NCI-H187 (cell line): ENCODE measurements around the gene MRM2.

ENCODE experiments used
- DNase-seq, 2 experiments: peaks; one replicate each; lab custom pipeline; 2025; lab: John Stamatoyannopoulos, UW

MRM2 gene

DNA sequence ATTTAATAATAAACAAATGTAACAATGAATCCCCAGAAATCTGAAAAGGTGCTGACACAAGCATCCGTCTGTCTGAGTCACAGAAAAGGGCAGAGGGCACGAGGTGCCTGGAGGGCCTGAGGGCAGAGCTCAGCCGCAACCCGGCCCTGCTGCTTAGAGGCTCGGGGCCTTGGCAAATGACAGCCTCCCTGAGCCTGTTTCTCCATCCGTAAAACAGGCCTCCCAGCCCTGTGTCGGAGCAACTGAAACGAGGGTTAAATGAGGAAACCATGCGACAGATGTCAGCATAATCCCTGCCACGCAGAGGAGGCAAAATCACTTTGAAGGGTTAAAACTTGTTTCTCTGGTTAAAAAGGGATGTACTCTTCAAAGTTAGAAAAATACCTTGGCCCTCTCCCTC lies 24.9 kb upstream of the MRM2 start:
- no peak for DNase-seq

DNA sequence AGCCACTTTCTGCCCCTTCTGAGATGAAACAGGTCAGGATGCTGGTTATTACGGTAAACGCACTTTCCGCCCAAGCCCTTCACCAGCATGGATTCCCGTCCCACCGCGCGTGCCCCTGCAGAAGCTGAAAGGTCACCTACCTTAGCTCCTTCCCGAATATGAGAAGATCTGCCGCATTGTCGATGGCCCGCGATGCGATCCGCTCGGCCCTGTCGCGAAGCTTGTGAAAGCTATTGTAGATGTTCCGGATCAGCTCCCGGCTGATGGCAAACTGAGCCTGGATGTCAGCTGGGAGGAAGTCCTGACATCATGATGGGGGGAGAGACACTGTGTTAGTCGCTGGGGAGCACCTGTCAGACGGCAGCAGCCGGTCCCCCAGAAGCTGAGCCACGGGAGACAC lies 22.2 kb upstream of the MRM2 start:
- DNase-seq: no peak

DNA sequence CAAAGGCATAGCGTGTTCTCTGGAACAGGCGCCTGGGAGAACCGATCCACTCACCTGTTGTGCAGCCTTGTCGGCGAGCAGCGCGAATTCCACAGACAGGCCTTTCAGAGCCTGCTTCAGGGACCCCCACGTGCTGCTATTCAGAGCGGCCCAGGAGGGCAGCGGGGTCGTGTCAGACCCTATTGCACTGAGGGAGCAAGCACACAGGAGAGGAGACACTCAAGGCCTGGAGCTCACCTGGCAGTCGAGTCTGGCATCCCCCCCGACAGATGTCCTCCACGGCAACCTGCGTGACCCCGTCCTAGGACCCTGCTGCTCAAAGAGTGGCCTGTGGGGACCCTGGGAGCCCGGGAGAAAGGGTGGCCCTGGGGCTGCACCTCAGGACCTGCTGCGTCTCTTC lies 21.2 kb upstream of the MRM2 start:
- no peak for DNase-seq

DNA sequence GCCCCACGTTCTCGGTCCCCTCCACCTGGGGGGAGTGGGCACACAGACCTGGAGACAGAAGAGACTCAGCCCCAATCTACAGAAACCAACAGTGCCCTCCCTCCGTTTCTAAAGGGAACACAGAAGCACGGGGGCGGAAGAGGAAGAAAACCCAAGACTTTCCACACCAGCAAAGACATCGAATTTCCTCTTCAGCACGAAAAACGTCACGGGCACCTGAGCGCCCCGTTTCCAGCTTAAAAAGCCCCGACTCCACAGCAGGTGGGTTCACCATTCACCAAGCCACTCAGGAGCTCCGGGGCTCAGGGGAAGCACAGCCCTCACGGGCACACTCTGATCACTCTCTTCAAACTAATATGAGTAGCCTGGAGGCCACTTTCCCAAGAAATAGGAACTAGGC lies 19.6 kb upstream of the MRM2 start:
- no peak for DNase-seq

DNA sequence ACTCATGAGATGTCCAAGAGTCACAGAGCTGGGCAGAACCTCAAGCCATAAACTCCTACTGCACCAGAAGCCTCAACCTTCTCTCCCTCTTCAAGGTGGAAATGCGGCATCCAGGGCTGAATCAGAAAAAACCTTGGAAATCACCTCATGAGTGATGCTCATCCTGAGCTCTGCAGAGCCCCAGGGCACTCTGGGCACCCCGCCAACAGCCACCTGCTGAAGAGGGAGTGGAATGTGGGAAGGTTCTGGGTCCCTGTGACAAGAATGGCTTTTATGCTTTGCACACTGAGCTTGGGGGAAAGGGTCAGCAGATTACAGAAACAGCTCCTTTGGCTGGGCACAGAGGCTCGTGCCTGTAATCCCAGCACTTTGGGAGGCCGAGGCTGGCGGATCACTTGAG lies 18.8 kb upstream of the MRM2 start:
- no peak for DNase-seq

GRCh38 chr7:2259480-2259879 lies 17.5 kb upstream of the MRM2 start:
- DNase-seq: no peak

GRCh38 chr7:2258661-2259365 lies 16.8 kb upstream of the MRM2 start:
- DNase-seq: no peak

DNA sequence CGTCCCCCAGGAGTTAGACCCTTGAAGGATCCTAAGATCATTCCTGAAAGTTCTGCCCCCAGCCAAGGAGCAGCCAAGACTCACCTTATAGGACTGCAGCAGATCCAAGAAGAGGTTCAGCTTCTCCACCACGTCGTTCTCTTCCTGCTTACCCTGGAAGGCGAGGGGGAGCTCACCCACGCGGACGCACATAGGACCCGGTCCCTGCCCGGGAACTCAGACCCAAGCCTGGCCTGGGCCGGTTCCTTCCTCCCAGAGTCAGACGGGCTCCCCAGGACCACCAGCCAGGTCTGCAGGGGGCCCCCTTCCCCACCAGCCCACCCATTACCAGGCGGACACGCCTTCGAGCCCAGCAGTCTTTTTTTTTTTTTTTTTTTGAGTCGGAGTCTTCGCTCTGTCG lies 15.6 kb upstream of the MRM2 start:
- no peak for DNase-seq

DNA sequence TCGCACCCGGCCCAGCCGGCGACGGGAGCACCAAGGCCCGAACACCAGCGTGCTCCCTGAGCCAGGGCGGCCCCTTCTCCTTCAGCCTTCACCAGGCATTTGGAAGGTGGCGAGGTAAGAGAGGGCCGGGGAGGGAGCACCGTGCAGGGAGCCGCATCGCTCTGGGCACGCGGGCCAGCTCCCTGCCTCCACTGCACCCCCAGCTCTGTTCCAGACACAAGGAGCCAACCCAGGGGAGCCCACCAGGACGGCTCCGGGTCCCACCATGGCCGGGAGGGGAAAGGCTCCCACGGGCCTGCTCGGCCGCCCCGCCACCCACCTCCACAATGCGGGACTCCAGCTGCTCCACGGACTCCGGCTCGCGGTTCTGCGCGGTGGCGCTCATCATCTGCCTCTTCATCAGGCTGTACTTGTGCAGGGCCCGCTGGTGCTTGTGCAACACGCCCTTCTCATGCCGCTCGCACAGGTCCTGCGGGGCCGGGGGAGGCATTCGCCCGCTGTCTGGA lies 15.1 kb upstream of the MRM2 start:
- no peak for DNase-seq

GRCh38 chr7:2256306-2257045 lies 14.5 kb upstream of the MRM2 start:
- no peak for DNase-seq

DNA sequence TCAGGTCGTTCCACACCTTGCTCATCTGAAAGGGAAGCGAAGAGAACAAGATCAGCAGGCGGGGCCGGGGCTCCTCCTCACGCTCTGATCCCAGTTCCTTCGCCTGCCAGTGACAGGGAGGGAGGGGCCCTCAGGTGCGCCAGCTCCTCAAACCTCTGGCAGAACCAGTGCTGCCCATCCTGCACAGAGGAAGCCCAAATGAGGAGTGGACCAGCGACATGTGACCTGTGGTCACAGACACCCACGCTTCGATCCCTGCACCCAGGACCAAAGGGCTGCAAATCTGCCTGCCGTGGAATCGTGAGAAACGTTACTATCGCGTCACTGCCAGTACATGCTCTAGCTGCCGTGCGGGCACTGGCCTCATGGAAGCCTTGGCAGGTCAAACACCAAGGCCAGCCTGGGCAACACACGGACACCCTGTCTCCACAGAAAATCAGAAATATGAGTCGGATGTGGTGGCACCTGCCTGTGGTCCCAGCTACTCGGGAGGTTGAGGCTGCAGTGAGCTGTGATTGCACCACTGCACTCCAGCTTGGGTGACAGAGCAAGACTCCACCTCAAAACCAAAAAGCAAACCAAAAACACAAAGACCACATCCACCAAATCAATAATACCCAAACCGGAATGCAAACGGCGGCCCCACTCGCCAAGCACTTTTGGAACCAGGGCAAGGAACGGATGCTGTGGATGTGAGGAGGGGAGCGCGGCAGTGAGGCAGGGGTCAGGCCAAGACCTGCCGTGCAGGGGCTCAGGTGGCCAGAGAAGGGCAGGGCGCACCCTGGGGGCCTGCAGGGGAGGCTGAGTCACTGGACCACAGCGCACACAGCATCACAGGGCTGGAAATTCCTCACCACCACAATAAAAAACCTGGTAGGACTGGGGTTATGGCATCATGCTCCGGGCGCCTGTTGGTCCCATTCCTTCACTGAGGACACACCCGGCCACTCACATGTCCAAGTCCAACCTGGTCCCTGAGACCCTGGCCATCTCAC lies 13.4 kb upstream of the MRM2 start:
- DNase-seq: no peak

DNA sequence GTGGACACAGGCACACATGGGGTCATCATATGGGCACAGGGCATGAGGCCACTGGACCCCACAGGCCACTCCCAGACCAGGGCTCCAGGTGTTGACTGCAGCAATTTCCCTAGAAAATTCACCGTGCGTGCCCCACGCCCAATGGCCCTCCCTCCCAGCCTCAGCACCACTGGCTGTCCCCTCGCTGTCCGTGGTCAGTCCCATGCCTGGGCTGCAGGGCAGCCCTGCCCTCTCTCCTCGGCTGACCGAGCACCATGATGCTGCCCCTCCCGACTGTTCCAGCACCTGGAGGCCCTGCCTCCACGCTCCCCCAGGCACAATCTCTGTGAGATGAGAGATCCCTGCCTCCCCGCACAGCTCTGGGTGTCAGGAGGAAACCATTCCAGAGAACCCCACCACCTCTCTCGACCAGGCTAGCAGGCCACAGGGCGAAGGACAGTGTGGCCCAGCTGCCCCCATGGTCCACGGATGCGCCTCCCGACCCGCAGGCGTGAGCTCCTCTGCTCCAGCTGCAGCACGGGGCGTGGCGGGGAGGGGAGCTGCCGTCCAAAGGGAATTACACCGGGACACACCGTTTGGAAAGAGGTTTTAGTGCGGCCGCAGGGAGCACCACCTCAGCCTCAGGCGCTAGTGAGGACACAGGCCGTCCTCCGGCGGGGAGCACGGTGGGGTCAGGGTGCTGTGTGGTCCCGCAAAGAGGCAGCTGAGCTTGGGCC lies 12.6 kb upstream of the MRM2 start:
- no peak for DNase-seq

GRCh38 chr7:2253525-2254244 lies 11.7 kb upstream of the MRM2 start:
- no peak for DNase-seq

- DNase-seq: no peak
Measured at GRCh38 chr7:2253021-2253420, 11.0 kb upstream of the MRM2 start.

- no peak for DNase-seq
Measured at GRCh38 chr7:2251841-2252771, 10.1 kb upstream of the MRM2 start.

DNA sequence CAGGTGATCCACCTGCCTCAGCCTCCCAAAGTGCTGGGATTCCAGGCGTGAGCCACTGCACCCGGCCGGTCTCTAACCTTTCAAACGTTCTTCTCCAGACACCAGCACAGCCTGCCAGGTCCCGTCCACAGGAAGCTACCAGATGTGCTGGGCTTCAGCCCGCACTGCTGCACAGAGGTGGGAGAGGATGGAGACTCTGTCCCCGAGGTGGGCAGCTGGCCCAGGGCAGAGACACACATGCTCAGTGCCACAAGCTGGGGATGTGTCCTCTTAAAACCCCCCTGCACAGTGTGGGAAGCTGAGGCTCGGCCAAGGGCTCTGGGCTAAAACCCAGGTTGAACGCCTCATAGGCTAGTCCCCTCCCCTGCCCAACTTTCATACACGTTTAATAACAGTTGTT lies 9.4 kb upstream of the MRM2 start:
- no peak for DNase-seq

DNA sequence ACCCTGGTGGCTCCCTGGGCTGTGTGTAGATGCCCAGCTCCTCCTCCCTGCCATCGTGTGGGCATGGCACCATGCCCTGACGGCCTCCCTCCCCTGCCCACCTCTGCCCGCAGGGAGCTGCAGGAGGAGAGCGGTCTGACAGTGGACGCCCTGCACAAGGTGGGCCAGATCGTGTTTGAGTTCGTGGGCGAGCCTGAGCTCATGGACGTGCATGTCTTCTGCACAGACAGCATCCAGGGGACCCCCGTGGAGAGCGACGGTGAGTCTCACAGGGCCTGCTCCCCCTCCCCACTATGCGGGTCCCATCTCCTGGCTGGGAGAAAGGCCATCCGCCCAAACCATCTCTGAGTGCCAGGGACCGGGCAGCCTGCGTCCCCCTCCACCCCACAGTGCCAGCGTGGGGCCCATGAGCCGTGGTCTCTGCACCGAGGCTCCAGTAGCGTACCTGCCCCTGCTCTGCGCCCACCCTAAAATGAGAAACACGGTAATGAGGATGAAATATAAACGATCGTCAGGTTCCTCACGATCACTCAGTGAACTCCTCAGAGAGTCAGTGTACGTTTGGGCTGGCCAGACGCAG lies 7.8 kb upstream of the MRM2 start:
- DNase-seq: no peak

DNA sequence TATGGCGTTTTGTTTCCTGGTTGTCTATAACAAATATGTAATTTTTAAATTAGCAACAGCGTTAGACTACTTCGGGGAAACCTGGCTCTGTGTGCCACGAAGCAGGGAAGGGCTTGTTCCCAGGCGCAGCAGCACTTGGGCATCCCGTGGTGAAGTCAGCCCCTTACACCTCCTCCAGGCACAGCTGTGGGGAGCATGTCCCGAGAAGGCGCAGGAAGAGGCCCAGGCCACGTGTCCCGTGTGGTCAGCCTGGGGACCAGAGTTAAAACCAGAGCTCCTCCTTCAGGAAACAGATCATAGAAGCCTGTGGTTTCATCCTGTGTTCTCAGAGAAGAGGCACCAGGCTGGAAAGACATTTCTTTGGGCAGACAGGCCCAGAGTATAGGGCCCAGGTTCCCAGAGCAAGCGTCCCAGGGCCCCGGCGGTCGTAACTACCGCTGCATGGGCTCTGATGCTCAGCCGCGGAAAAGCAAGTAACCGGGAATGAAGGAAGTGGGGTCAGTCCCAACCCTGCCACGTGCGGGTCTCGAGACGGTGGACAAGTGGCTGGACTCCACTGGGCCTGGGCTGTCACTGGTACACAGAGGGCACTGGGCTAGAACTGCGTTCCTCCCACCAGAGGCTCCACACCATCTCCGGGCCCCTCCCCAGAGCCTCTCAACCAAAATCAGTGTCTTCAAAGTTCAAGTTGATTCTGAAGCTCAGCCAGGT lies 7.1 kb upstream of the MRM2 start:
- DNase-seq: no peak
